ENCODE data around the gene TNFRSF19.

DNA sequence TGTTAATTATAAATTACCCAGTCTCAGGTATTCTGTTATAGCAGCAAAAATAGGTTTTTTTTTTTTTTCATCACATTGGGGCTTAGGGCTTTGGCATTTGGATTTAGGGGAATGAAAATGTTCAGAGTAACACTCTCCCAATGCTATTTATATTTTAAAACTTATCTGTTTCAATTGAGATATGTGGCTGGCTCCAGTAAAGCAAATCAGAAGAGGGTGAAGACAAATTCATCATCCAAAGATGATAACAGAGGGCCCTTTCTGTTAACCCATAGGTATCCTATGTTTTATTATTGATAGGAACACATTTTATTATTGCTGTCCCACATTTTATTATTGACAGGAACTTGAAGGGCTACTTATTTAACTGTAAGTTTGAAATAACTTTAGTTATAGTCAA lies 20.5 kb upstream of the TNFRSF19 start:
- no peak for TF ChIP-seq SIN3A (IDR thresholded peaks at IDR 0.05; ENCODE audit: borderline replicate concordance, insufficient read depth, low read depth, low read length)
- TF ChIP-seq, protein P1, sequence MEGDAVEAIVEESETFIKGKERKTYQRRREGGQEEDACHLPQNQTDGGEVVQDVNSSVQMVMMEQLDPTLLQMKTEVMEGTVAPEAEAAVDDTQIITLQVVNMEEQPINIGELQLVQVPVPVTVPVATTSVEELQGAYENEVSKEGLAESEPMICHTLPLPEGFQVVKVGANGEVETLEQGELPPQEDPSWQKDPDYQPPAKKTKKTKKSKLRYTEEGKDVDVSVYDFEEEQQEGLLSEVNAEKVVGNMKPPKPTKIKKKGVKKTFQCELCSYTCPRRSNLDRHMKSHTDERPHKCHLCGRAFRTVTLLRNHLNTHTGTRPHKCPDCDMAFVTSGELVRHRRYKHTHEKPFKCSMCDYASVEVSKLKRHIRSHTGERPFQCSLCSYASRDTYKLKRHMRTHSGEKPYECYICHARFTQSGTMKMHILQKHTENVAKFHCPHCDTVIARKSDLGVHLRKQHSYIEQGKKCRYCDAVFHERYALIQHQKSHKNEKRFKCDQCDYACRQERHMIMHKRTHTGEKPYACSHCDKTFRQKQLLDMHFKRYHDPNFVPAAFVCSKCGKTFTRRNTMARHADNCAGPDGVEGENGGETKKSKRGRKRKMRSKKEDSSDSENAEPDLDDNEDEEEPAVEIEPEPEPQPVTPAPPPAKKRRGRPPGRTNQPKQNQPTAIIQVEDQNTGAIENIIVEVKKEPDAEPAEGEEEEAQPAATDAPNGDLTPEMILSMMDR (IDR thresholded peaks at IDR 0.05) = no peak
- TF ChIP-seq, protein P2, sequence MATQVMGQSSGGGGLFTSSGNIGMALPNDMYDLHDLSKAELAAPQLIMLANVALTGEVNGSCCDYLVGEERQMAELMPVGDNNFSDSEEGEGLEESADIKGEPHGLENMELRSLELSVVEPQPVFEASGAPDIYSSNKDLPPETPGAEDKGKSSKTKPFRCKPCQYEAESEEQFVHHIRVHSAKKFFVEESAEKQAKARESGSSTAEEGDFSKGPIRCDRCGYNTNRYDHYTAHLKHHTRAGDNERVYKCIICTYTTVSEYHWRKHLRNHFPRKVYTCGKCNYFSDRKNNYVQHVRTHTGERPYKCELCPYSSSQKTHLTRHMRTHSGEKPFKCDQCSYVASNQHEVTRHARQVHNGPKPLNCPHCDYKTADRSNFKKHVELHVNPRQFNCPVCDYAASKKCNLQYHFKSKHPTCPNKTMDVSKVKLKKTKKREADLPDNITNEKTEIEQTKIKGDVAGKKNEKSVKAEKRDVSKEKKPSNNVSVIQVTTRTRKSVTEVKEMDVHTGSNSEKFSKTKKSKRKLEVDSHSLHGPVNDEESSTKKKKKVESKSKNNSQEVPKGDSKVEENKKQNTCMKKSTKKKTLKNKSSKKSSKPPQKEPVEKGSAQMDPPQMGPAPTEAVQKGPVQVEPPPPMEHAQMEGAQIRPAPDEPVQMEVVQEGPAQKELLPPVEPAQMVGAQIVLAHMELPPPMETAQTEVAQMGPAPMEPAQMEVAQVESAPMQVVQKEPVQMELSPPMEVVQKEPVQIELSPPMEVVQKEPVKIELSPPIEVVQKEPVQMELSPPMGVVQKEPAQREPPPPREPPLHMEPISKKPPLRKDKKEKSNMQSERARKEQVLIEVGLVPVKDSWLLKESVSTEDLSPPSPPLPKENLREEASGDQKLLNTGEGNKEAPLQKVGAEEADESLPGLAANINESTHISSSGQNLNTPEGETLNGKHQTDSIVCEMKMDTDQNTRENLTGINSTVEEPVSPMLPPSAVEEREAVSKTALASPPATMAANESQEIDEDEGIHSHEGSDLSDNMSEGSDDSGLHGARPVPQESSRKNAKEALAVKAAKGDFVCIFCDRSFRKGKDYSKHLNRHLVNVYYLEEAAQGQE (IDR thresholded peaks at IDR 0.05; ENCODE audit: insufficient read depth in 1 of 2, low read depth in 2 of 2, low read length in 1 of 2) = no peak

Data from Panc1 (cell line).